Activated T-cell treated with anti-CD3 and anti-CD28 coated beads, Interleukin-2, amount 50 U/mL, for 72 hours (primary cell): ENCODE data around the gene ZNF263. TPM values are rescaled to one million over a fixed set of nuclear protein-coding genes. Genes with fewer than 3 reads are reported as not detected.

Experiments
- ATAC-seq, 2 donors: fragments of 150-1000 bp; cut with Tn5 transposase; replicated peaks in 1 of 2; 2 replicates each; pipeline ENCODE4 v1.10.0; 2021; ENCODE audit warnings: moderate library complexity in 2 of 2, mild to moderate bottlenecking in 1 of 2
- DNase-seq, 2 donors: peaks; one replicate each; pipeline ENCODE4 v3.0.0; 2021 to 2022; ENCODE audit warnings: mixed read lengths in 1 of 2
- H3K27ac Mint-ChIP-seq: one replicate; pipeline ENCODE4 v1.8.0; 2022; ENCODE audit warnings: mild to moderate bottlenecking, moderate library complexity, mixed read lengths
- H3K27me3 Mint-ChIP-seq: one replicate; pipeline ENCODE4 v1.8.0; 2022; ENCODE audit warnings: low read depth, mixed read lengths
- H3K36me3 Mint-ChIP-seq, 2 donors: one replicate each; pipeline ENCODE4 v1.8.0; 2022; ENCODE audit warnings: mixed read lengths in 2 of 2, mild to moderate bottlenecking in 1 of 2; ENCODE audit not compliant: insufficient read depth in 2 of 2
- H3K4me1 Mint-ChIP-seq: one replicate; pipeline ENCODE4 v1.8.0; 2022; ENCODE audit warnings: low read depth, mixed read lengths
- H3K4me3 Mint-ChIP-seq, 2 donors: one replicate each; pipeline ENCODE4 v1.8.0; 2022; ENCODE audit warnings: mild to moderate bottlenecking in 2 of 2, mixed read lengths in 2 of 2, moderate library complexity in 2 of 2
- H3K9me3 Mint-ChIP-seq, 2 donors: one replicate each; pipeline ENCODE4 v1.8.0; 2022; ENCODE audit warnings: mixed read lengths in 2 of 2
- total RNA-seq, 2 donors: library from RNA; stranded (reverse); gene quantifications; one replicate each; pipeline ENCODE4 v1.2.3, GENCODE V29; 2022

Gene ZNF263
- total RNA-seq, 2 donors from 2014 or later, result 26.0 to 30.7 TPM

DNA sequence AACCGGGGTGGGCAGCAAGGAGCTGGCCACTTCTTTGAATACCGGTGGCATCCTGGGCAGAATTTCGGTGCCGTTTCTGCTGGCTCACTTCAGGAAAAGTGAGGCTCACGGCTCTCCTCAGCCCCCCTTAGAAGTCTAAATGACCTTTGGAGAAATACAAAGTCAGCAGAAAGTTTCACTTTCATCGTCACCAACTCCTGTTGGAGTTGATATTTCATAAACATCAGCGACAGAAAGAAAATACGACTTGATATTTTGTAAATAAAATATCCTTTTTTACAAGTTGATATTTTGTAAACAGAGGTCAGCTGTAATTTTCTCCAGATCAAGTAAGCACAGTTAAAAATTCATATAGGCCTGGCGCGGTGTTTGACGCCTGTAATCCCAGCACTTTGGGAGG is 22.8 kb downstream of the ZNF263 start:
- H3K27me3 Mint-ChIP-seq, result no peaks in the 10 kb centered on the region
- H3K9me3 Mint-ChIP-seq, result peaks cover 15 to 25% of the 10 kb centered on the region in 2 donors
- H3K4me1 Mint-ChIP-seq, result peaks cover 21% of the 10 kb centered on the region
- DNase-seq (no peak), ATAC-seq (no peak)
- peak overlapping the region; percentile 82 to 91 for H3K4me3 Mint-ChIP-seq
- H3K36me3 Mint-ChIP-seq, result peaks cover 35 to 68% of the 10 kb centered on the region in 2 donors
- peak overlapping the region; percentile 60 for H3K27ac Mint-ChIP-seq

DNA sequence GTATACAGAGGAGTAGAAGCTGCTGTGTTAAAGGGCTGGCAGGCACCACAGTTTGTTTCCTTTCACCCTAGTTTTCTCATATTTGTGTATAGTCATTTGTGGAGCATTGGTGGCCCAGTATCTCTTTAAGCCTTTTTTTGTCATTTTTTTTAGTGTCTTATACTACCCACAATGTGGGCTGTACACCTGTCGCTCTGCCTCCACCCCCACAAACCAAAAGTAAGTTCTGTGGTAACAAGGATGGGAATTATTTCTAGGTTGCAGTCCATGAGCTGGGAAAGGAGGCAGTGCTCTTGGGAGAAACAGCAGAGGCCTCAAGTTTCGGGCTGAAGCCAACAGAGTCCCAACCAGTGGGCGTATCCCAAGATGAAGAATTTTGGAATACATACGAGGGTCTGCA is 28.2 kb downstream of the ZNF263 start:
- Mint-ChIP-seq H3K27ac (no peak overlapping the region), H3K9me3 (peaks cover 22 to 46% of the 10 kb centered on the region in 2 donors), H3K4me3 (no peak overlapping the region), H3K4me1 (peaks cover 5% of the 10 kb centered on the region), H3K36me3 (peaks cover 58 to 89% of the 10 kb centered on the region in 2 donors), H3K27me3 (no peaks in the 10 kb centered on the region)
- ATAC-seq, result no peak
- no peak for DNase-seq

DNA sequence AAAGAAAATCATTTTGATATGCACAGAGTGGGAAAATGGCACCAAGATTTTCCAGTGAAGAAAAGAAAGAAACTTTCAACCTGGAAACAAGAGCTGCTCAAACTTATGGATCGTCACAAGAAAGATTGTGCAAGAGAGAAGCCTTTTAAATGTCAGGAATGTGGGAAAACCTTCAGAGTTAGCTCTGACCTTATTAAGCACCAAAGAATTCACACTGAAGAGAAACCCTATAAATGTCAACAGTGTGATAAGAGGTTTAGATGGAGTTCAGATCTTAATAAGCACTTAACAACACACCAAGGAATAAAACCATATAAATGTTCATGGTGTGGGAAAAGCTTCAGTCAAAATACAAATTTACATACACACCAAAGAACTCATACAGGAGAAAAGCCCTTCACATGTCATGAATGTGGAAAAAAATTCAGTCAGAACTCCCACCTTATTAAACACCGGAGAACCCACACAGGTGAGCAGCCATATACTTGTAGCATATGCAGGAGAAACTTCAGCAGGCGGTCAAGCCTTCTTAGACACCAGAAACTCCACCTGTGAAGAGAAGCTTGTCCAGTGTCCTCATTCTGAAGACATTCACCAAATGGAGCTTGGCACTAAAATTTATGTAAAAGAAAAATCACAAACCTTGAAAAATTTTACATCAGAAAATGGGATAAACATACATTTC is 34.2 kb downstream of the ZNF263 start:
- ATAC-seq (no peak), DNase-seq (no peak)
- peaks cover 33 to 64% of the 10 kb centered on the region in 2 donors for H3K9me3 Mint-ChIP-seq
- H3K27ac Mint-ChIP-seq, result no peak overlapping the region
- H3K36me3 Mint-ChIP-seq, result peaks cover 70 to 77% of the 10 kb centered on the region in 2 donors
- no peaks in the 10 kb centered on the region for H3K4me1 Mint-ChIP-seq
- H3K4me3 Mint-ChIP-seq, result no peak overlapping the region
- H3K27me3 Mint-ChIP-seq, result no peaks in the 10 kb centered on the region

DNA sequence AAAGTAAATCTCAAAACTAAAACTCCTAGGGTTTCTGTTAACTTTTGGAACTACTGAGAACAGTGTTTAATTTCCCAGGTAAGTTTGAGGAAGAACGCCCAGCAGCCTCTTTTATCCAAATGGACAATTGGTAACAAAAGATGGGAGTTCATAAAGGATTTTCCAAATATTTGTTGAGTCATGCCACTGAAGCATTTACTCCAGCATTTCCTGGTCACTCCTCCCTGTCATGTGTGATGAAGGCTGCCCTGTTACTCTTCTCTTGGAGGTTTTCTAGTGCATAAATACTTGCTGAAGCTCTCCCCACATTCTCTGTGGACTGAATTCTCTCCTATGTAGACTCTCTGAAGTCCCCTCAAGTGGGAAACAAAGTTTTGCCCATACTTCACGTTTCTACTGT is 38.5 kb downstream of the ZNF263 start:
- Mint-ChIP-seq H3K27me3 (no peaks in the 10 kb centered on the region), H3K9me3 (peaks cover 27 to 42% of the 10 kb centered on the region in 2 donors), H3K36me3 (peaks cover 43 to 44% of the 10 kb centered on the region in 2 donors), H3K4me3 (no peak overlapping the region), H3K4me1 (no peaks in the 10 kb centered on the region), H3K27ac (no peak overlapping the region)
- ATAC-seq (no peak), DNase-seq (no peak)

DNA sequence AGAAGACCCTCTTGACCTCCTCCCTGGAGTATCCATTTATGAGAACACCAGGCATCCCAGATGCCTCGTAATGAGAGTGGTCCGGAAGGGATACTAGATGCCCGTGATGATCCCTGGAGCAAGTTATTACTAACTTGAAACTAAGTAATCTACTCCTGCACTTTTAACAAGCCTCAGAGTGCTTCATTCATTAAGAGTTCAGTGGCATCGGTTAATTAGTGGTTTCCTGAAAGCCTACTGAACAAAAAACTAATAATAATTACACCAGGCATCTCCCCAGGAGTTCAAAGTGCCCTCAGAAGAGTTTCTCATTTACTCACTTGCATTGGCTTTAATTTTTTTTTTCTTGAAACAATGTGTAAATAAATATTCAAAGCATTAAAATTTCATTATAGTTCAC is 44.2 kb downstream of the ZNF263 start:
- H3K9me3 Mint-ChIP-seq, result peaks cover 8 to 17% of the 10 kb centered on the region in 2 donors
- no peak overlapping the region for H3K27ac Mint-ChIP-seq
- H3K36me3 Mint-ChIP-seq, result peaks cover 6 to 7% of the 10 kb centered on the region in 2 donors
- no peaks in the 10 kb centered on the region for H3K4me1 Mint-ChIP-seq
- no peaks in the 10 kb centered on the region for H3K27me3 Mint-ChIP-seq
- no peak overlapping the region for H3K4me3 Mint-ChIP-seq
- ATAC-seq, result no peak
- DNase-seq, result no peak

DNA sequence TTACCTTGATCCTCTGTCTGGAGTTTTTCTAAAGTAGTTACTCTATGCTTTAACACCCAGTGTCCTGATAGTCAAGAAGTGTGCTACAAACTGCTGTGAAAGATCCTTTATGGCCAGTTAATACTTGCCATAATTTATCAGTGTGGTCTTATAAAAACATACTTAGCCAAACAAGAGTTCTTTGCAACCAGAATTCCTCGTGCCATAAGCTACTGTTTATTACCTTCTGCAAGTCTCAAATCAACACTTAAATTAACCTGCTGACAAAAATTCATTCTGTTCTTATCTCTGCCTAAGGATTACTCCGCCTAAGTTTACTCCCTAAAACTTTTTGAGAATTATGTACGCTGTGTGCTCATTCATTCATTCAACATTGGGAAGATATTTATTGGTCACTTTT is 44.8 kb downstream of the ZNF263 start:
- Mint-ChIP-seq H3K27me3 (no peaks in the 10 kb centered on the region), H3K4me1 (no peaks in the 10 kb centered on the region), H3K36me3 (peaks cover 1 to 7% of the 10 kb centered on the region in 2 donors), H3K4me3 (no peak overlapping the region), H3K9me3 (peaks cover 3 to 15% of the 10 kb centered on the region in 2 donors), H3K27ac (no peak overlapping the region)
- no peak for DNase-seq
- no peak for ATAC-seq

DNA sequence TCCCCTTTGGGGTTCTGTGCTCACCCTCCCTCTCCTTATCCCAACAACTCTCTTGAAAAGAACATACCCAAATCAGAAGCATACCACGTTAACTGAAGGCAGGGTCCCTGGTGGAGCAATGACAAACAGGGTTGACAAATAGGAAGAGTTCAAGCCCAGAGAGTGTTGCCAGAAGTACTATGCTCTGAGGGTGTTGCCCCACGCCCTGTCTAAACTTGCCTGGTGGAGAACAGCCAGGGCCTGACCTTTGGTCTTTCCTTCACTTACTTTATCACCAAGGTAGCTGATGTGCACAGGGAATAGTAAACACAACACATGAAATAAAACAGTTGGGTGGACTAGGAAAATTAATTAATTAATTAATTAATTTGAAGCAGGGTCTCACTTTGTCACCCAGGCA is 45.4 kb downstream of the ZNF263 start:
- H3K36me3 Mint-ChIP-seq, result peaks cover 0 to 6% of the 10 kb centered on the region in 2 donors
- ATAC-seq (no peak), DNase-seq (no peak)
- no peak overlapping the region for H3K27ac Mint-ChIP-seq
- no peaks in the 10 kb centered on the region for H3K4me1 Mint-ChIP-seq
- H3K4me3 Mint-ChIP-seq, result no peak overlapping the region
- H3K9me3 Mint-ChIP-seq, result peaks cover 3 to 16% of the 10 kb centered on the region in 2 donors
- no peaks in the 10 kb centered on the region for H3K27me3 Mint-ChIP-seq

Other genes with a start within 250 kb of the ZNF263 start
- under 1 TPM in 1 of 2 donors, not detected in 1; 0.30 TPM for gene BICDL2, start 246.5 kb upstream of the ZNF263 start, total RNA-seq
- 1 to 10 TPM; 2.3 to 5.2 TPM for gene MMP25, start 236.9 kb upstream of the ZNF263 start, total RNA-seq
- 1,000 to 10,000 TPM; 1,427 to 2,251 TPM for gene IL32, start 217.9 kb upstream of the ZNF263 start, total RNA-seq
- gene ZSCAN10, start 184.2 kb upstream of the ZNF263 start, total RNA-seq, result under 1 TPM; 0.28 to 0.48 TPM
- under 1 TPM; 0.12 to 0.28 TPM for gene ZNF205, start 170.9 kb upstream of the ZNF263 start, total RNA-seq
- gene ZNF213, start 148.5 kb upstream of the ZNF263 start, total RNA-seq, result 10 to 100 TPM; 12.2 to 16.3 TPM
- gene OR1F1, start 95.3 kb upstream of the ZNF263 start, total RNA-seq, result under 1 TPM in 1 of 2 donors, not detected in 1; 0.35 TPM
- gene ZNF200, start 48.3 kb upstream of the ZNF263 start, total RNA-seq, result 10 to 100 TPM; 14.8 to 15.5 TPM
- under 1 TPM; 0.14 to 0.21 TPM for gene MEFV, start 26.9 kb upstream of the ZNF263 start, total RNA-seq
- 10 to 100 TPM in 1 of 2 donors, 1 to 10 TPM in 1; 10.0 to 10.3 TPM for gene TIGD7, start 21.9 kb downstream of the ZNF263 start, total RNA-seq
- gene ZNF75A, start 22.0 kb downstream of the ZNF263 start, total RNA-seq, result 10 to 100 TPM; 28.3 to 40.4 TPM
- gene OR2C1, start 72.4 kb downstream of the ZNF263 start, total RNA-seq, result not detected
- 10 to 100 TPM; 17.8 to 20.5 TPM for gene ZSCAN32, start 117.5 kb downstream of the ZNF263 start, total RNA-seq
- 10 to 100 TPM; 11.4 to 12.2 TPM for gene ZNF174, start 117.7 kb downstream of the ZNF263 start, total RNA-seq
- 1 to 10 TPM; 3.8 to 4.5 TPM for gene ZNF597, start 160.0 kb downstream of the ZNF263 start, total RNA-seq
- 10 to 100 TPM; 58.5 to 69.7 TPM for gene NAA60, start 160.2 kb downstream of the ZNF263 start, total RNA-seq
- not detected for gene C16orf90, start 212.0 kb downstream of the ZNF263 start, total RNA-seq
- 10 to 100 TPM; 16.8 to 18.2 TPM for gene CLUAP1, start 217.5 kb downstream of the ZNF263 start, total RNA-seq